GM10266 (cell line): Measurements from ENCODE around the gene POU2F3.

ENCODE experiments used
- DNase-seq: peaks from one replicate; pipeline ENCODE4 v3.0.0; 2012; ENCODE audit errors: extremely low spot score
- CTCF ChIP-seq: IDR thresholded peaks from 2 replicates; pipeline ENCODE4 v1.5.1; 2012; ENCODE audit warnings: mild to moderate bottlenecking, low read depth; ENCODE audit not compliant: control insufficient read depth, insufficient read depth; ENCODE audit errors: missing control alignments

POU2F3 gene

DNA sequence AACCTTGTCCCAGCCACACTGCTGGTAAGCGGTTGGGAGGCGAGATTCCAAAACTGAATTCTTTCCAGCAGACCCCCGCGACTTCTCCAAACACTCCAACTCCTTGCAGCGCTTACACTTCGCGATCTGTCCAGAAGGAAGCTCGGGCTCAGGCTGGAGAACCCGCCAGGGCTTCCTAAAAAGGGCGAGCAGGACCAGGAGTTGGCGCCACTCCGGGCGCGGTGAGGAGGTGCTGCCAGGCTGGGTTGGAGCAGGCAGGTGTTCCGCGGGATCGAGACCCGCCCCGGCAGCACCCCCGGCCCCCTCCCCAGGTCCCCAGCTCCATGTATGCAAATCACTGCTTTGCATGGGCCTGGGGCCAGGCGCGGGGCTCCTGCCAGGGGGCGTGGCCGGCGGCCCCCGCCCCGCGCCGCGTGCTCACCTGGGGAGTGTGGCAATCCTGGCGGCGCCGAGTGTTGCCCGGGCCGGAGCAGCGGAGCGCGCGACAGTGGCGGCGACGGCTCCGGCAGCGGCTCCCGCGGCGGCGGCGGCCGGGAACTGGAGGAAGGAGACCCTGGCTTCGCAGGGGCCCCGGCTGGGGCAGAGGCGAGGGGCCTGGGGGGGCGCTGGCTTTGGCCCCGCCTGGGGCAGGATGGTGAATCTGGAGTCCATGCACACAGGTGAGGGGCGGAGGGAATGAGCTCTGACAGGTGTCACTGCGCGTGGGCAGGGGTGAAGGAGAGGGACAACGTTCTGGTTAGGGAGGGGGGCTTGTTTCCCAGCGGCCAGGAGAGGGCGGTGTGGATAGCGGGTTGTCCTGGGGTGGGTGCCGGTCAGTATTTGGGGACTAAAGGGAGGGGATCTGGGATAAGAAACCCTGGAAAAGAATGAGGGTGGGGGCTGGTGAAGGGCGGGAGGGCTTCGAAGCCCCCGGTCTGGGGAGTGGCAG lies at the start of gene POU2F3:
TSS of gene POU2F3 (plus strand) at position 428 of the 928 bp plus-strand sequence. CDS start at position 632, 204 bp downstream.
- TF ChIP-seq CTCF = peak; percentile 7
- DNase-seq = peak; percentile 65

DNA sequence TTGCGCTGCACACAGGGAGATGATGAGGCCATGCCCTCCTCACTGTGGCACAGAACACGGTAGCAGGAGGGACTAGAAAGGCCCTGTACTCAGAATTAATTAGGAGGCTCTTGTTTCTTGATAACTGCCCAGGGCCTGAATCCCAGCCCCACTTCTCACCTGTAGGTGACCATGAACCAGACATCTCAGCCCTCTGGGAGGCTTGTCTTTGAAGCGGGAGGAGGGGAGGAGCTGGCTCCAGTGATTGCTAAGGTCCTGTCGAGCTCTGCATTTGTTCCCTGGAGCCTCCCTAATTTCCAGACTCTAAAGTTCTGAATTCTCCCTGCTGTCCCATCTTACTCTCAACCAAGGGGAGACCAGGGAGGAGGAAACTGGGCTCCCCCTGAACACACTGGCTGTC lies 48.9 kb upstream of the POU2F3 start:
- DNase-seq = no peak
- TF ChIP-seq CTCF = no peak

DNA sequence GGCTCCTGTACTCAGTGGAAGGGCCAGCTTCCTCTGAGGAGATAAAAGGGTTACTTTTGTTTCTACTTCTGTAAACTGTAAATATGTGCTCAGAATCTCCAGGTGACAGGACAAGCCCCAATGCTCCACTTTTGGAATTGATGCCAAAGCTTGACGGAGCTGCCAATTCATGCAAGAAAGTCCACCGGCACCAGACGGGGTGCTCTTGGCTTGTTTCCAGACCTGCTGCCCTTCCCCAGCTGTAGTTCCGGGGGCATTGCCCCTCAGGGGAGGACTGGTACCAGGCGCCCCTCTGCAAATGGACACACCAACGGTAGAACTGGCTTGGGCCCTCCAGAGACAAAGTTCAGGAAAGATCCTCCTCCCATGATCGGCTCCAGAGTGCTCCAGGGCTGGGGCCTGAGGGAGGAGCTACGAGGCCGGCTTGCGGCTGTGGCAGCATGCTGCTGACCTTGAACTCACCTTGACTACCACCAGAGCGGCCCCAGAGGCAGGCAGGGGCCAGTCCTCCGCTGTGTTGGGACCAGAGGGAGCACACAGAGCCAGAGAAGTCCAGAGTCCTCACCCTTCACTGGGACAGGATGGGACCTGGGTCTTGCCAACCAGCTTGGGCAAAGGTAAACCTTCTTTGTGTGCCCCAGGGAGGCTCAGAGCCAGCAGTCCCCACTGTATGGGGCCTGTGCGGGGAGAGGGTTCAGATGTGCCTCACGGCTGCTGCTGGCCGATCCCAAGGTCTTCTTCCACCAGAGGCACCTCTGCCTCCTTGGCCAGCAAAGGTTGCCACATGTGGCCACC lies 46.9 kb upstream of the POU2F3 start:
- TF ChIP-seq CTCF = no peak
- DNase-seq = no peak

DNA sequence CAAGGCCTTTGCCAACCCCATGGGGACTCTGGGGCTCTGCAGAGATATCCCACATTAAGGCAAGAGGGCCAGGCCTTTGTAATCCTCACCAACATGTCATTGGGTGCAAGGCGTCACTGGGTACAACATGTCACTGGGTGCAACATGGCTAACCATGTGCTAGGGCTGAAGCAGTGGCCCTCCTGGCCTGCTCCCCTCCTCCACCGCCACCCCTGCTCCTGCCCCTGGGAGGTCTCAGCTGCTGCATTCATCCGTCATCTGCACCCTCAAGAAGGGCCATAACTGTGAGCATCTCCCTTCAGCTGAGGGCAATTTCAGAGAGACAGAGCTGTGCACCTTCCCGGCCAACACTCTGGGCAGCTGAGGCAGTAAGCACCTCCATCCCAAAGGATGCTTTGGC lies 45.8 kb upstream of the POU2F3 start:
- TF ChIP-seq CTCF = no peak
- DNase-seq = no peak

- no peak for TF ChIP-seq CTCF
- DNase-seq = no peak
Measured at GRCh38 chr11:120195601-120196320, 44.2 kb upstream of the POU2F3 start.

GRCh38 chr11:120196826-120197225 lies 43.1 kb upstream of the POU2F3 start:
- no peak for TF ChIP-seq CTCF
- no peak for DNase-seq
